GM23248 (cell line): Measurements from ENCODE around the gene TES. TPM values are rescaled to one million over a fixed set of nuclear protein-coding genes. Genes with fewer than 3 reads are reported as not detected.

ENCODE experiments used
- DNase-seq: peaks from one replicate; pipeline ENCODE4 v3.0.0-alpha.2; 2015
- H2AFZ ChIP-seq: fragments of 200-600 bp; sonication (generic); 2 replicates; pipeline ENCODE4 v1.6.1; 2016; ENCODE audit warnings: antibody characterized with exemption
- H3F3A ChIP-seq: fragments of 200-600 bp; sonication (generic); 2 replicates; pipeline ENCODE4 v1.6.1; 2016; ENCODE audit warnings: mild to moderate bottlenecking, antibody characterized with exemption, mixed run types; ENCODE audit not compliant: insufficient read depth
- H3K27ac ChIP-seq: fragments of 200-600 bp; sonication (generic); 2 replicates; pipeline ENCODE4 v1.5.1; 2016; ENCODE audit warnings: mild to moderate bottlenecking
- H3K27me3 ChIP-seq: fragments of 200-600 bp; sonication (generic); replicated peaks from 2 replicates; pipeline ENCODE4 v1.6.1; 2016; ENCODE audit warnings: mild to moderate bottlenecking; ENCODE audit not compliant: insufficient read depth
- H3K36me3 ChIP-seq: fragments of 200-600 bp; sonication (generic); 2 replicates; pipeline ENCODE4 v1.6.1; 2016; ENCODE audit warnings: low read depth, mild to moderate bottlenecking
- H3K4me1 ChIP-seq: fragments of 200-600 bp; sonication (generic); 2 replicates; pipeline ENCODE4 v1.6.1; 2016; ENCODE audit warnings: mild to moderate bottlenecking; ENCODE audit not compliant: insufficient read depth
- H3K4me2 ChIP-seq: fragments of 200-600 bp; sonication (generic); one replicate; pipeline ENCODE4 v1.6.1; 2016; ENCODE audit warnings: mild to moderate bottlenecking; ENCODE audit not compliant: unreplicated experiment
- H3K4me3 ChIP-seq: fragments of 200-600 bp; sonication (generic); 2 replicates; pipeline ENCODE4 v1.5.1; 2016; ENCODE audit warnings: mild to moderate bottlenecking
- H3K79me2 ChIP-seq: fragments of 200-600 bp; sonication (generic); 2 replicates; pipeline ENCODE4 v1.6.1; 2016; ENCODE audit warnings: mild to moderate bottlenecking; ENCODE audit not compliant: insufficient read depth
- H3K9ac ChIP-seq: fragments of 200-600 bp; sonication (generic); 2 replicates; pipeline ENCODE4 v1.6.1; 2016; ENCODE audit warnings: mild to moderate bottlenecking
- H3K9me2 ChIP-seq: fragments of 200-600 bp; sonication (generic); 2 replicates; pipeline ENCODE4 v1.6.1; 2016; ENCODE audit warnings: mixed run types, mild to moderate bottlenecking, moderate library complexity; ENCODE audit not compliant: insufficient read depth
- H3K9me3 ChIP-seq: fragments of 200-600 bp; sonication (generic); one replicate; pipeline ENCODE4 v1.6.1; 2017; ENCODE audit warnings: low read depth
- H4K20me1 ChIP-seq: fragments of 200-600 bp; sonication (generic); 2 replicates; pipeline ENCODE4 v1.6.0; 2016; ENCODE audit not compliant: insufficient read depth
- EZH2 ChIP-seq: fragments of 200-600 bp; sonication (generic); IDR thresholded peaks from 2 replicates; pipeline ENCODE4 v1.6.1; 2018; ENCODE audit warnings: antibody characterized with exemption, mild to moderate bottlenecking; ENCODE audit not compliant: insufficient read depth, poor library complexity, severe bottlenecking
- EZH2phosphoT487 ChIP-seq: fragments of 200-600 bp; sonication (generic); IDR thresholded peaks from 2 replicates; pipeline ENCODE4 v1.6.1; 2018; ENCODE audit warnings: antibody characterized with exemption, moderate library complexity, mild to moderate bottlenecking, low read depth; ENCODE audit not compliant: insufficient read depth
- WGBS, 2 experiments: methylation state at CpG; one replicate each; pipeline ENCODE4 v1.1.6; 2015 to 2017; ENCODE audit warnings: low lambda C conversion rate in 2 of 2, low coverage in 1 of 2; ENCODE audit errors: missing lambda C conversion rate in 2 of 2; 5-methylcytosine and 5-hydroxymethylcytosine counted together
- in situ Hi-C: fragments of 300-500 bp; cut with MboI; formaldehyde crosslinking; loops from 2 replicates; pipeline ENCODE4 v1.15.0; 2020
- polyA plus RNA-seq: library from polyadenylated mRNA; unstranded; fragments of >200 nt; fragmentation: Nextera tagmentation; extraction: Ambion mirVana; gene quantifications from 2 replicates; pipeline ENCODE4 v1.2.1, GENCODE V29; 2016
- total RNA-seq: library from RNA; depleted of rRNA; stranded (reverse); fragments of >200 nt; shearing (Covaris generic); gene quantifications from 2 replicates; pipeline ENCODE4 v1.2.3, GENCODE V29; 2014

Gene TES
- total and polyA plus RNA-seq, 2 experiments from 2014 or later = 32.5 to 41.5 TPM

DNA sequence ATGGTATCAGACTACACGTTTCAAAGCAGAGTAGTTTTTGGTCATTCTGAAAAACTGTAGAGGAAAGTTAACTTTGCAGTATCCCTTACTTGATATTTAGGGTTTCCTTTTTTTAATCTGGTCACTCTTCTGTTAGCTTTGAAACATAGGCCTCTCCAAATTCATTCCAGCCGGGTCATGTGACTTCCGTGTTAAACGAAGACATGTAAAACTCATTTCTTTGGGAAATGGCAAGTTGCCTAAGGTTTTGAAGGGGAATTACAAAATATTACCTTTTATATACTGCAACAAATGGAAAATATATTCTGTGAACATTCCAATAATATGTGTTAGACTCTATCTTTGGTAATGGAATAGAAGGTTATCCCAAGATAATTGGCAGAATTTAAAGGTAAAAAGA lies 9.5 kb downstream of the TES start:
- 97 to 99% methylated on average over 4 of the region's 4 CpGs for WGBS, 2 experiments
- no peaks in the 10 kb centered on the region for H3K36me3 ChIP-seq
- no peak overlapping the region for H3K27ac ChIP-seq
- in situ Hi-C loops = no loop called here
- H3F3A ChIP-seq = peaks cover 19% of the 10 kb centered on the region
- no peaks in the 10 kb centered on the region for H3K9me2 ChIP-seq
- peaks cover 40% of the 10 kb centered on the region for H3K4me1 ChIP-seq
- H2AFZ ChIP-seq = no peak overlapping the region
- no peak overlapping the region for H3K9ac ChIP-seq
- H3K9me3 ChIP-seq = no peaks in the 10 kb centered on the region
- H3K4me3 ChIP-seq = no peak overlapping the region
- no peak for DNase-seq
- H3K27me3 ChIP-seq = no peaks in the 10 kb centered on the region
- TF ChIP-seq EZH2phosphoT487 = no peak
- TF ChIP-seq EZH2 = no peak
- H3K4me2 ChIP-seq = no peak overlapping the region
- peaks cover 75% of the 10 kb centered on the region for H3K79me2 ChIP-seq
- no peaks in the 10 kb centered on the region for H4K20me1 ChIP-seq

DNA sequence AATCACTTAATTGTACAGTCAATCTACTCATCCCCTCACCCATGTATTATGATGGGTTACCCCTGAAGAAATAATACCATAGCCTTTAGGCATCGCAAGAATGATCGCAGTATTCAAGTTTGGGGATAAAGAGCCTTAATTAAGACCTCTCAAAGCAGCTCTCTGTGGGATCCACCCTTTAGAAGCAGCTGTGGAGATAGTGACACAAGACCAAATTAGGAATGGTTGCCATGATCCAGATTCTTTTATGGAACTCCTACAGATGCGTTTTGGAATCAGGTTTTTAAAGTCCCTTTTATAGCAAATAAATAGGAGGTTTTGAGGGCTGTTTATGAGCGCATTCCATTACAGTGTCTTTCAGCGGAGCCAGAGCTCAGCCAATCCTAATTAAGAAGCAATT lies 12.2 kb downstream of the TES start:
- H3K36me3 ChIP-seq = no peaks in the 10 kb centered on the region
- DNase-seq = no peak
- H3K27me3 ChIP-seq = no peaks in the 10 kb centered on the region
- H3K79me2 ChIP-seq = peaks cover 63% of the 10 kb centered on the region
- H2AFZ ChIP-seq = no peak overlapping the region
- in situ Hi-C loops = no loop called here
- H3K9me3 ChIP-seq = no peaks in the 10 kb centered on the region
- no peaks in the 10 kb centered on the region for H3K9me2 ChIP-seq
- no peak overlapping the region for H3K4me2 ChIP-seq
- H3K9ac ChIP-seq = no peak overlapping the region
- H3K27ac ChIP-seq = no peak overlapping the region
- H4K20me1 ChIP-seq = no peaks in the 10 kb centered on the region
- 50 to 51% methylated on average over 5 of the region's 5 CpGs for WGBS, 2 experiments
- peaks cover 31% of the 10 kb centered on the region for H3F3A ChIP-seq
- peaks cover 46% of the 10 kb centered on the region for H3K4me1 ChIP-seq
- H3K4me3 ChIP-seq = no peak overlapping the region
- TF ChIP-seq EZH2 (no peak), EZH2phosphoT487 (no peak)

DNA sequence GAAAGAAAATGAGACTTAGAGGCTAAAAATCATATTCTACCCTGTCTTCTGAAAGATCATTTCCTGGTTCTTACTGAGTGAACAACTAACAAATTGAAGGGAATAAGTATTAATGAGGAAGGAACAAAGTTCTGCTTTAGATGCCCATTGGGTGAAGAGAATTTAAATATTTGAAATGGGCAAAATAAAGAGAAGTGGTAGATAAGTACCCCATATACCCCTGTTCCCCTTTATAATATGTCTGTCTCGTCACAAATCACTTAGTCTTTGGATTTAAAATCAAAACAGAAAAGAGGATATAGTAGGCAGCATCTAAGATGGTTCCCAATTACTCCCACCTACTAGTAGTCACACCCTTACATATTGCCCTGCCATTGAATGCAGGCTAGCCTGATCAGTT lies 13.2 kb downstream of the TES start:
- DNase-seq = no peak
- Histone ChIP-seq H3K9me3 (no peaks in the 10 kb centered on the region), H3K4me3 (no peak overlapping the region), H3K9ac (no peak overlapping the region), H3K27ac (no peak overlapping the region), H2AFZ (no peak overlapping the region), H4K20me1 (no peaks in the 10 kb centered on the region), H3K36me3 (no peaks in the 10 kb centered on the region), H3K79me2 (peaks cover 61% of the 10 kb centered on the region), H3K27me3 (no peaks in the 10 kb centered on the region), H3K4me1 (peaks cover 44% of the 10 kb centered on the region), H3K4me2 (no peak overlapping the region), H3F3A (peaks cover 29% of the 10 kb centered on the region), H3K9me2 (no peaks in the 10 kb centered on the region)
- in situ Hi-C loops = no loop called here
- TF ChIP-seq EZH2phosphoT487 (no peak), EZH2 (no peak)
- 91 to 95% methylated on average over 1 of the region's 1 CpG for WGBS, 2 experiments

DNA sequence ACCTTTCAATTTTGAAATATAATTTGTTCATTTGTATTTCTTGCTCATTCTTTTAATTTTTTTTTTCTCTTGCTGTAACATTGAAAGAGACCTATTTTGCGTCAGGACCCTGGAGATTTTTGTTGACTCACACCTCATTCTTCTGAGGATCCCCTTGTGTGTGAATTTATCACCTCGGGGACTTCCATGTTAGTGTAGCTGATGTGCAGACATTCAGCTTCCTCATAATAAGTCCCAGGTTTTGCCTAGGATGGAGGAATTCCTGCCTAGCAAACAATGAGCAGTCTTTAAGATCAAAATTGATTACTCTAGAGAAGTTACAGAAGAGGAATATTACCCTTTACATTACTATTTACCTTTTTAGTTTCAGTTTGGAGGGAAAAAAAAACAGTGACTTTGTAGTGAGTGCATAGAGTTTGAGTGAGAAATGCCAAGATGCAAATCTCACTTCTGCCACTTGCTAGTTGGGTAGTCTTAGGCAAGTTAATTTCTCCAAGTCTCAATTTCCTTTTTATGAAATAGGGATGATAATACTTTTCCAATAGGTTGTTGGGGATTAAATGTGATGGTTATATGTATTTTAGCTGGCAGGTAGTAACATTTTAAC lies 14.3 kb downstream of the TES start:
- Histone ChIP-seq H3K9ac (no peak overlapping the region), H3K4me3 (no peak overlapping the region), H3K27me3 (no peaks in the 10 kb centered on the region), H2AFZ (no peak overlapping the region), H4K20me1 (no peaks in the 10 kb centered on the region), H3K27ac (no peak overlapping the region), H3F3A (peaks cover 22% of the 10 kb centered on the region), H3K36me3 (no peaks in the 10 kb centered on the region), H3K9me2 (no peaks in the 10 kb centered on the region), H3K4me1 (peaks cover 45% of the 10 kb centered on the region), H3K79me2 (peaks cover 64% of the 10 kb centered on the region), H3K9me3 (no peaks in the 10 kb centered on the region), H3K4me2 (no peak overlapping the region)
- no peak for TF ChIP-seq EZH2phosphoT487
- TF ChIP-seq EZH2 = no peak
- no peak for DNase-seq
- in situ Hi-C loops = no loop called here
- 52 to 59% methylated on average over 2 of the region's 2 CpGs for WGBS, 2 experiments

DNA sequence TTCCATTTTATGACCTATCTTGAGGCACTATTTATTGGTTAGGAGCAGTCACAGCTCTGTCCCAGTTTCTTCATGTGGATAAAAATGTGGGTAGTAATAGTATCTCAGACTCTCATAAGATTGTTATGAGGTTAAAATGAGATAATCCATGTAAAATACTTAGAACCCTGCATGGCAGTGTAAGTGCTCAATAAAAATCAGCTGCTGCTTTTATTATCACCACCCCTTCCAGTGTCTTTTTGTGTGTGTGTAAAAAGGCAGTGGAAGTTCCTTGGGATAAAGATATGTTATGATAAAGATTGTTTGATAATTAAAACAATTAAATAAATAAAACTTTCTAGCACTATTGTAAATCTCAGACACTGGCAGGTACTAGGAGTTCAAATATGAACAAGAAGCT lies 15.5 kb downstream of the TES start:
- Histone ChIP-seq H3K4me1 (peaks cover 58% of the 10 kb centered on the region), H3K9me3 (no peaks in the 10 kb centered on the region), H3K4me3 (no peak overlapping the region), H2AFZ (no peak overlapping the region), H3K9me2 (no peaks in the 10 kb centered on the region), H3K9ac (no peak overlapping the region), H3K27ac (no peak overlapping the region), H3K4me2 (no peak overlapping the region), H3K79me2 (peaks cover 53% of the 10 kb centered on the region), H3F3A (peaks cover 22% of the 10 kb centered on the region), H4K20me1 (no peaks in the 10 kb centered on the region), H3K36me3 (no peaks in the 10 kb centered on the region), H3K27me3 (no peaks in the 10 kb centered on the region)
- no peak for TF ChIP-seq EZH2
- TF ChIP-seq EZH2phosphoT487 = no peak
- DNase-seq = no peak
- in situ Hi-C loops = no loop called here
